ENCODE measurements around the gene SH3BGRL2.

Gene SH3BGRL2

DNA sequence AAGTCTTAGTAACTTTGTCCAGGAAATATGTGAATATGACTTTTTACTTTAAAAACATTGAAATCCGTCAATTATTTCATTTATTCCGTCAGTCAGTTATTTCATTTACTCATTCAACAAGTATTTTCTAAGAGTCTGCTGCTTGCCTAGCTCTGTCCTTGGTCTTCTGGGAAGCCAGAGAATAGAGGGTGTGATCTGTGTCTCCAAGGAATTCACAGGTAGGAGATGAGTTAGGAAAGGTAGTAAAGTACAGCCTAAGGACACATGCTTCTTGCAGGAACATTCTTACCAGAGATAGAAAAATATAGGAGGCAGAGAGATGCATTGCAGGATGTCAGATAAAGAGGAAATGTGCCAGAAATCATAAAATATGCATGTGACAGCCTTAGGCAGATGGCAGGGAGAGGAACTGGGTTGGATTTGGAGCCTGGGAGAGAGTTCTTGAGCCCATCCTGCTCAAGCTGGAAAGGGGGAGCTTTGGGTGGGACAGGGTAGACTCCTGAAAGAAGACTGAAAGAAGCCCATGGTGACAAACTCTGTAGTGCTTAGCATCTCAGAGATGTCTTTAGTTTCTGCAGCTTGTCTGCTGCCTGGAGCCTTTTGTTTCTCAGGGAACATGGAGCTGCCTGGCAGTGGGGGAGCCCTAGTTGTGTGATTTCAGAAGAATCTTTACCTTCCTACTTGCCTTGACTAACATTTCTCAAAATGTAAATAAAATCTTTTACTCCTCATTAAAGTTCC lies 3.5 kb downstream of the SH3BGRL2 start:
- H3K4me3 ChIP-seq (ENCODE audit: severe bottlenecking): no peak overlapping the region
- H3K27me3 ChIP-seq (ENCODE audit: insufficient read depth, poor library complexity, severe bottlenecking): no peaks in the 10 kb centered on the region
- TF ChIP-seq, protein P1, sequence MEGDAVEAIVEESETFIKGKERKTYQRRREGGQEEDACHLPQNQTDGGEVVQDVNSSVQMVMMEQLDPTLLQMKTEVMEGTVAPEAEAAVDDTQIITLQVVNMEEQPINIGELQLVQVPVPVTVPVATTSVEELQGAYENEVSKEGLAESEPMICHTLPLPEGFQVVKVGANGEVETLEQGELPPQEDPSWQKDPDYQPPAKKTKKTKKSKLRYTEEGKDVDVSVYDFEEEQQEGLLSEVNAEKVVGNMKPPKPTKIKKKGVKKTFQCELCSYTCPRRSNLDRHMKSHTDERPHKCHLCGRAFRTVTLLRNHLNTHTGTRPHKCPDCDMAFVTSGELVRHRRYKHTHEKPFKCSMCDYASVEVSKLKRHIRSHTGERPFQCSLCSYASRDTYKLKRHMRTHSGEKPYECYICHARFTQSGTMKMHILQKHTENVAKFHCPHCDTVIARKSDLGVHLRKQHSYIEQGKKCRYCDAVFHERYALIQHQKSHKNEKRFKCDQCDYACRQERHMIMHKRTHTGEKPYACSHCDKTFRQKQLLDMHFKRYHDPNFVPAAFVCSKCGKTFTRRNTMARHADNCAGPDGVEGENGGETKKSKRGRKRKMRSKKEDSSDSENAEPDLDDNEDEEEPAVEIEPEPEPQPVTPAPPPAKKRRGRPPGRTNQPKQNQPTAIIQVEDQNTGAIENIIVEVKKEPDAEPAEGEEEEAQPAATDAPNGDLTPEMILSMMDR (IDR thresholded peaks at IDR 0.05; ENCODE audit: poor library complexity, severe bottlenecking): no peak
- ATAC-seq (ENCODE audit: low read depth) (no peak), DNase-seq (ENCODE audit: low spot score) (no peak)
- no peaks in the 10 kb centered on the region for H3K36me3 ChIP-seq (ENCODE audit: low read depth)
- peaks cover 12% of the 10 kb centered on the region for H3K4me1 ChIP-seq (ENCODE audit: insufficient read depth, poor library complexity, severe bottlenecking)
- H3K27ac ChIP-seq (ENCODE audit: poor library complexity, severe bottlenecking): peak overlapping the region; percentile 27
- H3K9me3 ChIP-seq (ENCODE audit: severe bottlenecking): no peaks in the 10 kb centered on the region

DNA sequence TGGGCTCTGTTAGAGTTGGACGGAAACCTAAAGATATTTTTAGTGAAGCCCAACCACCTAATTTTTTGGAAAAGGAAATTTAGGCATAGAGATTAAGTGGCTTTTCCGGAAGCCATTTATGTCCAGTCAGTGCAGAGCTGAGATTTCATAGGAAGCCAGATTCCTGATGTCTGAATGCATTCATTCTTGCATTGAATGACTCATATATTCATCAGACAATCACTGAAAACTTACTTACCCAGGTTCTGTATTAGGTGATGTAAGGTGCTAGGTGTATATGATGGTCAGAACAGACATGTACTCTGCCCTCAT lies 4.1 kb downstream of the SH3BGRL2 start:
- Histone ChIP-seq H3K27me3 (ENCODE audit: insufficient read depth, poor library complexity, severe bottlenecking) (no peaks in the 10 kb centered on the region), H3K4me3 (ENCODE audit: severe bottlenecking) (no peak overlapping the region), H3K9me3 (ENCODE audit: severe bottlenecking) (no peaks in the 10 kb centered on the region), H3K4me1 (ENCODE audit: insufficient read depth, poor library complexity, severe bottlenecking) (peaks cover 12% of the 10 kb centered on the region), H3K36me3 (ENCODE audit: low read depth) (no peaks in the 10 kb centered on the region), H3K27ac (ENCODE audit: poor library complexity, severe bottlenecking) (peak overlapping the region; percentile 27)
- TF ChIP-seq, protein P1 (IDR thresholded peaks at IDR 0.05; ENCODE audit: poor library complexity, severe bottlenecking): no peak
- DNase-seq (ENCODE audit: low spot score): no peak
- peak; percentile 84 for ATAC-seq (ENCODE audit: low read depth)

DNA sequence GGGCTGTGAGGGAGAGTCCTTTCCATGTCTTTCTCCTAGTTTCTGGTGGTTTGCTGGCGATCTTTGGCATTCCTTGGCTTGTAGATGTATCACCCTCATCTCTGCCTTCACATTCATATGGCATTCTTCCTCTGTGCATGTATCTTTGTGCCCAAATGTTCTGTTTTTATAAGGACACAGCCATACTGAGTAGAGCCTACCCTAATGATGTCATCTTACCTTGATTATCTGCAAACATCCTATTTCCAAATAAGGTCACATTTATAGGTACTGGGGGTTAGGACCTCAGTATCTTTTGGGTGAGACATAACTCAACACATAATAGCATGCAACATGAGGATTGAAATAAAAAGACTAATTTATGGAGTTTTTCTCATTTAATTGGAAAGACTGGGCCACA lies 5.5 kb downstream of the SH3BGRL2 start:
- ATAC-seq (ENCODE audit: low read depth) (no peak), DNase-seq (ENCODE audit: low spot score) (no peak)
- no peaks in the 10 kb centered on the region for H3K9me3 ChIP-seq (ENCODE audit: severe bottlenecking)
- no peak overlapping the region for H3K4me3 ChIP-seq (ENCODE audit: severe bottlenecking)
- no peaks in the 10 kb centered on the region for H3K27me3 ChIP-seq (ENCODE audit: insufficient read depth, poor library complexity, severe bottlenecking)
- no peaks in the 10 kb centered on the region for H3K36me3 ChIP-seq (ENCODE audit: low read depth)
- TF ChIP-seq, protein P1 (IDR thresholded peaks at IDR 0.05; ENCODE audit: poor library complexity, severe bottlenecking): no peak
- peaks cover 12% of the 10 kb centered on the region for H3K4me1 ChIP-seq (ENCODE audit: insufficient read depth, poor library complexity, severe bottlenecking)
- no peak overlapping the region for H3K27ac ChIP-seq (ENCODE audit: poor library complexity, severe bottlenecking)

DNA sequence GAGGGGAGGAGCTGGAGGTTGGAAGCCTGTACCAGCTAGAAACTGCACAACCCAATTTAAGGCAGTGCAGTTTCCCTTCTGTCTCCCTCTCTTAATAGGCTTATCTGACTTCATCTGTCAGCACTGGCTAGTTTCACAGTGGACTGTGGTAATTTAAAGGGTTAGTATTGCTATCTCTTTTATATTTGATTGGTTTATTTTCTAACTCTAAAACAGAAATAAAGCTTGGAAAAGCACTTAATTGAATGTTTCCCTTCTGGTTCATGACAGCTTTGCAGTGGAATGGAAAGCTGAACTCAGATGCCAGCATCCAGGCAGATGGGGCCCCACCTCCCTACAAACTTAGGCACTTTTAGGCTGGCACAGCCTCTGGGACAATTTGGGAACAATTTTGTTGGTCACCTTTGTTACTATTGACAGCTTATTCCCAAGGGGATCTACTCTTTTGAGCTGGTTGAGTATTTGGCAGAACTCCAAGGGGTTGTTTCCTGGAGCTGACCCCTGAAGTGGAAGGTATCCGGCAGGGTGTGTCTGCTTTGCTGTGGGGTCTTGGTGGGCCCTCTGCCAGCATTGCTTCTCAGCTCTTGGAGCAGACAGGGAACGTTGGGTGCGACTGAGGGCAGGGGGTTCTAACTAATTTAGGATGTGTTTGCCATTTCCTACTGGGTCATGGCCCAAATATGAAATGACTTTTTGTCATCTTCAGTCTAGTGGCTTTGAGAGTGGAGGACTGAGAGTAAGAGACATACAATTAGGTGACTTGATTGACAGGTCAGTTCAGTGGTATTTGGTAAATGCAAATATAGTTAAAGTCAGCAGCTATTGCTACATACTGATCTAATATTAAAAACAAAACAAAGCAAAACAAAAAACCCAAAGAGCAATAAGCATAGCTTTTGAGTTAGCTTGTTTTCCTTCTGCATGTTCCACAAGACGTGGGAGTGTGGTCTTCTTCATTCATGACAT lies 9.3 kb downstream of the SH3BGRL2 start:
- DNase-seq (ENCODE audit: low spot score) (no peak), ATAC-seq (ENCODE audit: low read depth) (no peak)
- TF ChIP-seq, protein P1 (IDR thresholded peaks at IDR 0.05; ENCODE audit: poor library complexity, severe bottlenecking): no peak
- Histone ChIP-seq H3K9me3 (ENCODE audit: severe bottlenecking) (no peaks in the 10 kb centered on the region), H3K27me3 (ENCODE audit: insufficient read depth, poor library complexity, severe bottlenecking) (no peaks in the 10 kb centered on the region), H3K4me3 (ENCODE audit: severe bottlenecking) (no peak overlapping the region), H3K27ac (ENCODE audit: poor library complexity, severe bottlenecking) (no peak overlapping the region), H3K36me3 (ENCODE audit: low read depth) (no peaks in the 10 kb centered on the region), H3K4me1 (ENCODE audit: insufficient read depth, poor library complexity, severe bottlenecking) (peaks cover 2% of the 10 kb centered on the region)

Measured in RWPE2 (cell line).